NCI-H187 (cell line): ENCODE measurements around the gene SNX32.

ENCODE experiments used
- DNase-seq, 2 experiments: peaks; one replicate each; lab custom pipeline; 2025; lab: John Stamatoyannopoulos, UW

The SNX32 gene

DNA sequence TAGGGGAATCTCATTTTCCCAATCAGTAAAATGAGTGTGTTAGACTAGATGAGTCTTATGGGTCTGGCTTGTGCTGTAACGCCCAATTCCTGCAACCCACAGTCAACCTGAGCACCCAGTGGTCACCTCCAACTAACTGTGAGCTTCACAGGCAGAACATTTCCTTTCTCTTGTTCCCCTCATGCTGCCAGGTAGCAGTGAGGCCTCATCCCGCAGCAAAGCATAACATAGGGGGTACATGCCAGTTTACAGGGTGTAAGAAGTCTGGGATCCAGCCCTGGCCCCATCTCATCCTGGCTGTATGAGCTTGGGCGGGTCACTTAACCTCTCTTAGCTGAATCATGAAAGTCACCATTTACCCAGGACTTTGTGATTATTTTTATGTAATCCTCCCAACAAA is 35.1 kb downstream of the SNX32 start:
- no peak for DNase-seq

DNA sequence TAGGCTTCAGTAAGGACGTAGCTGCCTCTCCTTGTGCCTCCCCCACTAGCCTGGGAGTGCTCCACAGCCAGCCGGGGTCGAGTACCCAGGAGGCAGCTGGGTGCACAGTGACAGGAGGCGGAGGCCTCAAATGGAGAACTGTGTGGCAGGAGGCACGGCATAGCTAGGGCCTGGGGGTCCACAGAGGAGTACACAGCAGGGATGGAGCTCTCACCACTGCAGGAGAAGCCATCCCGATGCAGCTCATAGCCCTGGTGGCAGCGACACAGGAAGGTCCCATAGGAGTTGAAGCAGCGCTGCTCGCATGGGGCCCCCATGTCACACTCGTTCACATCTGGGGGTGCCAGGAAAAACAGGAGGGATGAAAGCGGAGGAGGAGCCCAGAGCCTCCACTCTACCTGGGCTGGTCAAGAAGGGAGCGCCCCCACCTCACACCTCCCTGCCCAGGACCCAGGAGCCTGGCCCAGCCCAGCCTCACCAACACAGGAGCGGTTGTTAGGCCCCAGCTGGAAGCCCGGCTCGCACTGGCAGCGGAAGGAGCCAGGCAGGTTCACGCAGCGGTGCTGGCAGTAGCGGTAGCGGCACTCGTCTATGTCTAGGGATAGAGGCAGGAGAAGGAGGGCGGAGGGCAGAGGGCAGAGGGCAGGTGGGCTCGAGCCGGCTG is 36.0 kb downstream of the SNX32 start:
- no peak for DNase-seq

DNA sequence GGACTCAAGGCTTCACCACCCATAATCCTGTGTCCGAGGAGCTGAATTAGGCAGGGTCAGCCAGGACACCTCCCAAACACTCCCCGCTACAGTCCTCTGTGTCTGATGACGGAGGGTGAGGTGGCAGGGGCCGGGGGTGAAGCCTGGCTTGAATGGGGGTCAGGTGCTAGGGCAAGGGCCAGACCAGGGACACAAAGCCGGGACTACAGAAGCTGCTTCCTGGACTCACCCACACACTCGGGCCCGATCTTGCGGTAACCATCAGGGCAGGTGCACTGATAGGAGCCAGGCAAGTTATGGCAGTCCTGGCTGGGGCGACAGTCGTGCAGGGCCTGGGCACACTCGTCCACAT is 36.5 kb downstream of the SNX32 start:
- no peak for DNase-seq

DNA sequence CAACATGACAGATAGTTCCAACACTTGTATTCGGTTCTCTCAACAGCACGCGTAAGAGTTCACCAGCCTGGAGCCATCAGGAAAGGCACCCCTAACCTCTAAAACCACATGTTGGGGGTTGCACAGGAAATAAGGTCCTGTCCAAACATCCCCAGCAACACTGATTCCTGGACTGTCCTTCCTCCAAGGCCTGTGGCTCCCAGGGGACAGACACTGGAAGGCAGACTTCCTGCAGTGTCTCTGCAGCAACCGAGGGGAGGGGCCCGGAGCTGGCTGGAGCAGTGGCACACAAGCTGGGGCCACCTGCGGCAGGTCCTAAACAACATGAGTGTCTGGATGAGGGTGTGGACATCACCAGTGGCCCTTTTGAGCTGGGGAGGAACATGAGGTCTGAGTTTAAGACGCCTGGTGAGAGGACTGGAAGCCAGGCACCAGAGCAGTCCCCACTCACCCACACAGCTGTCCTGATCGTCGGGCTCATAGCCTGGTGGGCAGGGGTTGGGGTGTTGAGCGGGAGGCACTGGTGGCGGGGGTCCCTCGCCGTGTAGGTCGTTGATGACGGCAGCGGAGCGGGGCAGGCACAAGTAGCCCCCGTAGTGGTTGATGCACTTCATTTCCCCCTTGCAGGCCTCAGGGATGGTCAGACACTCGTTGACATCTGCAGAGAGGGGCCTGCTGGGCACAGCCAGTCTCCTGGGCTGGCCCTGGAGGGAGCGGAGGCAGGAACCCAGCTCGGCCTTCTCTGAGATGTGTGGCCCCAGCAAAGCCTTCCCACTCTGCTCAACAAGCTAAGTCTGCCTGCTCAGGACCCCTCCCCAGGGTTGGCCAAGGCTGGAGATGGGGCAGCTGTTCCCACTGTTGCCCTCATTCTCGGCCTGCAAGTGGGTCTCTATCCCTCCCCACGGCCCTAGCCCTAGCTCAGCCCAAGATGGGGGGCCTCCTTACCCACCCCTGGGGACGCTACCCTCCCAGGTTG is 37.2 kb downstream of the SNX32 start:
- peak; percentile 8 to 37 for DNase-seq

DNA sequence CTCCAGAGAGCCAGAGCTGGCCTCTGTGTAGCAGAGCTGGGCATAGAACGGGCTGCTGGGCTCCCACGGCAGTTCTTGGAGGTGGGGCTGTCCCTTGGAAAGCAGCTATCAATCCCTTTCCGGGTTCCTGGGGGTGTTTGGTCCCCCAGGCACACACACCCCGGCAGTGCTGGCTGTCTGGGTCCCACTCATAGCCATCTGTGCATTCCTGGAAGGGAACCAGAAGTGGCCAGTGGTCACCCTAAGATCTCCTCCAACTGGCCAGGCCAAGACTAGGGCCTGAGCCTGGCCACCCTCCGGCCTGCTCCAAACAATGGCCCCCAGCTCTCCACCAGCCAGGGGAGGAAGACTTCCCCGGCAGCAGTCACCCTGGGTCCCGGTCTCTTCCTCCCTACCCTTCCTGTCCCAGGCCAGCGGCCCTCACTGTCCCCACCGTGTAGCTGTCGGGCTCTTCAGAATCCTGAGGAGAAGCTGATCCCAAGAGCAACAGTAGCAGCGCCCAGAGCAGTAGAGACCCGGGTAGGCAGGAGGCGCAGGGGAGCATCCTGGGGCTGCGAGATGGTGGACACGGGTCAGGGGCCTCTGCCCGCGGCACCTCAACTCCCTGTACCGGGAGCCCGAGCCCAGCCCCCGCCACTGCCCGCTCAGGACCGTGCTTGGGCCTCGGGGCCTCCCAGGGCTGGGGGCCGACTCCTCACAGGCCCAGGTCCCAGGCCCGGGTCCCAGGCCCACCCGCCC is 38.2 kb downstream of the SNX32 start:
- DNase-seq = no peak

DNA sequence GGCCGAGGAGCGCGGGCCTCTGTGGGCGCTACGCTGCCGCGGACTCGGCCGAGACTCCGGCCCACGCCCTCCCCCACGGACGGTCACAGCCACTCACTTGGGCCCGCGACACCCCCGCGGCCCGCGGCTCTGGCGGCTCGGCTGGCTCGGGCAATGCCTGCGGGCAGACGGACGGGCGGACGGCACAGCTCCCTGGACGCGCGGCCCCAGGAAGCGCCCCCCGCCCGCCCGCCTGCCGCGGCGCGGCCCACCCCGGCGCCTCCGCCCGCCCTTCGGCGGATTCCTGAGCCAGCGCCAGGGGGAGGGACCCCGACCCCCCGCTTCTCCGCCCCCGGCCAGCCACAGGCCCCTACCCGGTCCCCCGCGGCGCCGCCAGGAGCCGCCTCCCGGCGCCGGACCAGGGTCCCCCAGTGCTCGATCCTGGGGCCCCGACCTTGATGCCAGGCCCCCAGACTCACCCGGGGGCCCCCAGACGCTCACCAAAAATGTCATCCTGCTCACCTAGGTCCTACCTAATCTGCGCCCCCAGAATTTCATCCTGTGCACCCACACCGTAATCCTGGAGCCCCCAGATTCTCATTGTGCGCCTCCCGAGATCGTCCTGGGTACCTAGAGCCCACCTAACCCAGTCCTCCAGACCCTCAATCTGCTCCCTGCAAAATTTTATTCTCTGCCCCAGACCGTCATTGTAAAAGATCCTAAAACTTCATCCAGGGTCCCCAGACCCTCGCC is 39.0 kb downstream of the SNX32 start, which contains the start of gene EFEMP2:
TSS of gene EFEMP2 (minus strand) at position 215 of the 732 bp plus-strand sequence. CDS start 446 bp downstream, outside the sequence.
- no peak for DNase-seq

DNA sequence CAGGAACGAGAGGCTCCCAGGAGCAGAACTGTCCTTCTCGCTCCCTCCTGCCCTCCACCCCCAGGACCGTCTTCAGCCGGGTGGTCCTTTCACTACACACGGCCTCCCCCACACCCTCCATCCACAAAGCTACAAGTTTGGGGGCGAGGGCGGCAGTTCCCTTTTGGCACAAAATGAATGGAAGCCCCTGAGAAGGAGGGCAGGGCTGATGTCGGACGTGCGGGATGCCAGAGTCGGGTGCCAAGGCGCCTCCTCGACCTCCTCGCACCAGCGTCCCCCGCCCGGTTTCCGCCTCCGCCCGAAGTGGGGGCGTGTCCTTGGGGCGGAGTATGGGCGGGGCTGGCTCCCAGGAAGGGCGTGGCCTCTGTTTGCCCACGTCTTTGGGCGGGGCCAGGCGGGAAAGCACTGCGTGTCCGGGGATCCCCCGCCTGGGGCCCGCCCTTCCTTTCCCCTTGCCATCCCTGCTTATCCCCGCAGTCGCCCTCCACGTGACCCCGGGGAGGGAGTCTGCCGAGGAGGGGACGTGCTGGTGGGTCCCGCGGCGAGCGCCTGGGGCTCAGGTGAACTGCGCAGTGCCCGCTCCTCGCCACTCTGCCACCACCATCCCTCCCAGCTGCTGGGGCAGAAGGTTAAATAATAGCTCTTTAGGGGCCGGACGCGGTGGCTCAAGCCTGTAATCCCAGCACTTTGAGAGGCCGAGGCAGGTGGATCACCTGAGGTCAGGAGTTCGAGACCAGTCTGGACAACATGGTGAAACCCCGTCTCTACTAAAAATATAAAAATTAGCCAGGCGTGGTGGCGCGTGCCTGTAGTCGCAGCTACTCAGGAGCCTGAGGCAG is 39.8 kb downstream of the SNX32 start:
- peak; percentile 67 to 77 for DNase-seq

DNA sequence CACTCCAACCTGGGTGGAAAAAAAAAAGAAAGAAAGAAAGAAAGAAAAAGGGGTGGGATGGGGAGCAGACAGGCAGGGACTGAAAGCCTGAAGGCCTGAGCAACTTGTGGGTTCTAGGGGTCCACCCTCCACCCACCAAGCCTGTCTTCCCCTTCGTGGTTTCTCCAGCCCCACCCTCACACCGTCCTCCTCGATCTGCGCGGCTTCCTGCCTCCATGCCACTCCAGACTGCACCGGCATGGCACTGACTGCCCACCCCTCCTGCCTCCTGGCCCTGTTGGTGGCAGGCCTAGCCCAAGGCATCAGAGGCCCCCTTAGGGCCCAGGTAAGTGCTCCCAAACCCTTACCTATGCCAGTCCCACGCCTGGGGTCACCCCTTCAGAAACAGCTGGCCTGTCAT is 45.9 kb downstream of the SNX32 start, which contains the start of gene CTSW:
TSS of gene CTSW (plus strand) at position 221 of the 400 bp plus-strand sequence. CDS start at position 239, 18 bp downstream.
- no peak for DNase-seq

DNA sequence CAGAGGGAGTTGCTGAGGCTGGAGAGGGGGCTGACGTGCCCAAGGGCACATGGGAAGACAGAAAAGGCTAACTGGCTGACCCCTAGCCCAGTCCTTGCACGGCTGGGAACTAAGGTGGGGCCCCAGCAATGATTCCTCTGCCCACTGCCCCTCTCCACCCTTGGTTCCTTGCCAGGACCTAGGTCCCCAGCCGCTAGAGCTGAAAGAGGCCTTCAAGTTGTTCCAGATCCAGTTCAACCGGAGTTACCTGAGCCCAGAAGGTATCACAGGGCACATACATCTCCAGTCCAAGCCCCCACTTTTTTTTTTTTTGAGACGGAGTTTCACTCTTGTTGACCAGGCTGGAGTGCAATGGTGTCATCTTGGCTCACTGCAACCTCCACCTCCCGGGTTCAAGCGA is 46.3 kb downstream of the SNX32 start:
- no peak for DNase-seq

DNA sequence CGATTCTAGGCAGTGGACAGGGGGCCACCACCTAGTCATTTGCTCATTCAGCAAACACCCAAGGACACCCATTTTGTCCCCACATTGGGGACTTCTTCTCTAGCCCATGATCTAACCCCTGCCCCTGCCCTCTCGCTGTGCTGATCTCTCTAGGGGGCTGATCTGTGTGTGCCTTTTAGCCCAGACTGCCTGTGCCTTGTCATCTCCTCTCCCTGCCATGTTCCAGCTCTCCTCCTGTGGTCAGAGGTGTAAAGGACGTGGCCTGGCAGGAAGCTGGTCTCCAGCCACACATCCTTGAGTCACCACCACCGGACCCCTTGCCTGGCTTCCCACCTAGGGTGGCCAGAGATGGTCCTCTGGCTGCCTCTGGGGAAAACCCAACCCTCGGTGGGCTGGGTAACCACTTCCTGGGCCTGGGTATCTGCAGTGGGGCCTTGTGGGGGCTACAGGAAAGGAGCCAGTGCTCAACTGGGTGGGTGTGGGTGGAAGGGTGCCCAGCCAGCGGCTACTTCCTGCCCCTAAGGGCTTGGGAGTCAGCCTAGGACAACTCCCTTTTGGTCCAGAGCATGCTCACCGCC is 47.2 kb downstream of the SNX32 start:
- DNase-seq = no peak

DNA sequence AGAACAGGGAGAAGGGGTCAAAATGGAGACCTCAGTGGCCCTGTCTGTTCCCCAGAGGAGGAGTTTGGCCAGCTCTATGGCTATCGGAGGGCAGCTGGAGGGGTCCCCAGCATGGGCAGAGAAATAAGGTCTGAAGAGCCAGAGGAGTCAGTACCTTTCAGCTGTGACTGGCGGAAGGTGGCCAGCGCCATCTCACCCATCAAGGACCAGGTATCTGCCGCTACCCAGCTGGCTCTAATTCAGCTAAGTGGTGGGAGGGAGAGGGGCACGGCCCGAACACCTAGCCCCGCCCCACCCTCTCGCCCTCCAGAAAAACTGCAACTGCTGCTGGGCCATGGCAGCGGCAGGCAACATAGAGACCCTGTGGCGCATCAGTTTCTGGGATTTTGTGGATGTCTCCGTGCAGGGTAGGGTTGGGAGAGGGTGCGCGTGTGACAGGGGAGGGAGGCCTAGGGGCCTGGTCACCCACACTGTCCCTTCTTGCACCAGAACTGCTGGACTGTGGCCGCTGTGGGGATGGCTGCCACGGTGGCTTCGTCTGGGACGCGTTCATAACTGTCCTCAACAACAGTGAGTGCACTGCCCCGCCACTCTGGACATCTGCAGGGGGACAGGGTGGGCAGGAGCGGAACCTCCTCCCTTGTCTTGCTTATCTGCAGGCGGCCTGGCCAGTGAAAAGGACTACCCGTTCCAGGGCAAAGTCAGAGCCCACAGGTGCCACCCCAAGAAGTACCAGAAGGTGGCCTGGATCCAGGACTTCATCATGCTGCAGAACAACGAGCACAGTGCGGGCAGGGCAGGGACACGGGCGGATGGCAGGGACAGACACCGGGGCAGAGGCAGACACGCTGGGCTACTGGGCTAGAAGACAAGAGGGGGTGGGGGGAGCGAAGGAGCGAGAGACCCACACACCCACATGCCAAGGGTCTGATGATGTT is 48.6 kb downstream of the SNX32 start:
- DNase-seq = no peak

DNA sequence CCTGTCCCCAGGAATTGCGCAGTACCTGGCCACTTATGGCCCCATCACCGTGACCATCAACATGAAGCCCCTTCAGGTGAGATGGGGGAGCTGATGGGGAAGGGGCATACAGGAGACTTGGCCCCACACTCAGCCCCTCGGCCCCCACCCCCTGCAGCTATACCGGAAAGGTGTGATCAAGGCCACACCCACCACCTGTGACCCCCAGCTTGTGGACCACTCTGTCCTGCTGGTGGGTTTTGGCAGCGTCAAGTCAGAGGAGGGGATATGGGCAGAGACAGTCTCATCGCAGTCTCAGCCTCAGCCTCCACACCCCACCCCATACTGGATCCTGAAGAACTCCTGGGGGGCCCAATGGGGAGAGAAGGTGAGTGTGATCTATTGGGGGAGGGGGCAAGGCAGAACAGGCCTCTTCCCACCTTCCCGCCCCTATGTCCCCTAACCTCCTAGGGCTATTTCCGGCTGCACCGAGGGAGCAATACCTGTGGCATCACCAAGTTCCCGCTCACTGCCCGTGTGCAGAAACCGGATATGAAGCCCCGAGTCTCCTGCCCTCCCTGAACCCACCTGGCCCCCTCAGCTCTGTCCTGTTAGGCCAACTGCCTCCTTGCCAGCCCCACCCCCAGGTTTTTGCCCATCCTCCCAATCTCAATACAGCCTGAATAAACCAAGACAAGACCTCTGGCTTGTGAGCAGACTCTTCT is 49.4 kb downstream of the SNX32 start:
- DNase-seq = no peak

DNA sequence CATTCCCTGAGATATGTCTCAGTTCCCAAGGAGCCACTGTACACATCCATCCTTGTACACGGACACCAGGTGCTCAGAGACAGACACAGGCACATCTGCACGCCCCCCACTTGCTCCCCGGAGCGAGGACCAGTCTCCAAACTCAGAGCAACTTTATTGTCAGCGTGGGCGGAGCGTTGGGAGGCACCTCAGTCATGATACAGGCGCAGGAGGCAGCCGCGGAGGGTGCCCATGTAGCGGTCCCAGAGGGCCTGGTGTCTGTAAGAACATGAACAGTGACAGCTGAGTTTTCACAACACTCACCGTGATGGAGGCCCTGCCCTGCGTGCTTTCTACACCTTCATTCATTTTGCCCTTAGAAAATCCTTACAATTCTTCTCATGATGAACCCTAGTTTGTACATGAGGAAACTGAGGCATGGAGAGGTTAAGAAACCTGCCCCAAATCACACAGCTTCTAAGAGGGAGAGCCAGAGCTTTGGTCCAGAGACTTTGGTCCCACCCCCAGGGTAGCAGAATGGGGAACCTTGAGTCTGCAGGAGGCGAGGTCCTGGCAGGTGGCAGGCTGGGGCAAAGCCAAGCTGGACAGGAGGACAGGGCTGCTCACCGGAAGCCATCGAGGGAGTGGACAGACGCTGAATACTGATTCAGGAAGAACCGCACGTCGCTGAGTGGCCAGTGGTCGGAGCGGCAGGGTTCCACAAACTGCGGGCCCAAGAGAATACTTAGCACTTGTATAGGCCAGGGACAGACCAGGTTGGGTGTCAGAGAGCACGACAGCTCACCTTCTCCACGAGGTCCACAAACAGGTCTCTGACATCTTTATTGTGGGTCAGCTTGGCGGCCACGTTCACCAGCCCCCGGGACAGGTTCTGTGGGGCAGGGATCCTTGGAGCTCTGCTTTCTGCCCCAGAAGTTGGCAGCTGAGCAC is 50.3 kb downstream of the SNX32 start:
- DNase-seq = no peak

DNA sequence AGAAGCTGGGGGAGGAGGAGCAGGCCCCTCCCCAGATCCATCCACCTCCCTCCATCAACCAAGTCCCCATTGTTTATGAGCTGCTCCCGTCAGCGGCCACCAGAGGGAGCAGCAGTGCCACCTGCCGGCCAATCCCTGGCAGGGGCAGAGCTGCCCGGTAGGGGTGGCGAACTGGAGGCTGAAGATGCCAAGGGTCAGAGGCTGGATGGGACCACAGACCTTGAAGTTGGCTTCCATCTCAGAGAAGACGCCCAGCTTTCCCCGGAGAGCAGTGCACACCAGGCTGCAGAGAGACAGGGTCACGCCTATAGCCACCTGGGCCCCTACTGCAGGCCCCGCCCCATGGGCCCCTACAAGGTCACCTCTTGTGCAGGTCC is 50.9 kb downstream of the SNX32 start:
- peak; percentile 9 to 23 for DNase-seq

DNA sequence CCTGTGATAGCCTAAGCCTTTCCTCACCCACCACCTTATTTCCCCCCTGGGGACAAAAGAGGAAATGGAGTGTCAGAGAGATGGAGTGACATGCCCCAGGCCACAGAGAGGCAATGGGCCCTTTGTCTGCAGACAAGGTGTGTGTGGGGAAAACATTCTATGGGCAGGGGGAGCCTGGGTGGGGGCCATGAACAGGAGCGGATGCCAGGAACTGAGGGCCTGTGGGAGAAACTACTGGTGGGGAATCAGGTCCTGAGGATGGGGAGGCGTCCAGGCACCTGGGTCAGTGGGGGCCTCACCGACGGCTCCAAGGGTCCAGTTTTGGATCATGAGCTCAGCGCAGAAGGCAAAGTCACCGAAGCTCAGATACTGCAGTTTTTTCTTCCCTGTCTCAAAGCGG is 51.5 kb downstream of the SNX32 start:
- no peak for DNase-seq

DNA sequence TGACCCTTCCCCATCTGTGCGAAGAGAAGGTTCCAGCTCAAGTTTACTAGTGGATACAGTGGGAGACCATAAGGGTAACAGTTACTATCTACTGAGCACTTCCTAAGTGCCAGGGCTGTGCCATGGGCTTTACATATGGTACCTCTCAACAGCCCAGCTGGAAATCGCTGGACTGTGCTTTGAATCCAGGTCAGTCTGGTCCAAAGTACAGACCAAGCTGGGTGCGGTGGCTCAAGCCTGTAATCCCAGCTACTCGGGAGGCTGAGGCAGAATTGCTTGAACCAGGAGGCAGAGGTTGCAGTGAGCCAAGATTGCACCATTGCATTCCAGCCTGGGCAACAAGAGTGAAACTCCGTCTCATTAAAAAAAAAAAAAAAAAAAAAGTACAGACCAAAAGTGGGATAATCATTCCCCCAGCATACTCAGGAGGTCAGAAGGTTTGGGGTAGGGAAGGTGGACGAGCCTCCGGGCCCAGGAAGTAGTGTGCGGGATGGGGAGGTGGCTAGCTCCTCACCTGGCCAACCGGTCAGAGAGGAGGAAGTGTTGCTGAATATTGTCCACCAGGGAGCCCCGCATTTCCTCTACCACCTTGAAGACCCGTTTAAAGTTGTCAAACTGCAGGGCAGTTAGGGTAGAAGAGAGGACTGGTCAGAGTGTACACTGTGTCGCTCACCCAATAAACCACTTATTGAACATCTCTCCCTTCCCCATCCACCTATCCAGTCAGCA is 52.2 kb downstream of the SNX32 start:
- DNase-seq = no peak
